K562 (cell line): Measurements from ENCODE around the gene NDST3. TPM values are rescaled to one million over a fixed set of nuclear protein-coding genes. Genes with fewer than 3 reads are reported as not detected.
A peak's percentile ranks its signal among the peaks of the same experiment; 100 is the strongest.

Source experiments
- CHD4 ChIP-seq: fragments of 200-600 bp; sonication (generic); IDR thresholded peaks from 3 replicates; pipeline ENCODE4 v1.6.1; 2012; ENCODE audit warnings: low read depth, mild to moderate bottlenecking, mixed read lengths, low read length, inconsistent platforms; ENCODE audit not compliant: insufficient read depth, insufficient replicate concordance, poor library complexity, severe bottlenecking
- E2F8 ChIP-seq: fragments of 450-650 bp; IDR thresholded peaks from 2 replicates; pipeline ENCODE4 v1.7.1; 2018; ENCODE audit warnings: mild to moderate bottlenecking, low read depth; ENCODE audit not compliant: partially characterized antibody
- ELF4 ChIP-seq: fragments of 450-650 bp; formaldehyde crosslinking; IDR thresholded peaks from 2 replicates; pipeline ENCODE4 v1.4.0; 2022; ENCODE audit warnings: missing genetic modification characterization
- HIVEP1 ChIP-seq: fragments of 250-450 bp; sonication (Bioruptor Pico); IDR thresholded peaks from 2 replicates; pipeline ENCODE4 v1.4.0; 2020; ENCODE audit warnings: mild to moderate bottlenecking
- KDM5B ChIP-seq: fragments of 200-600 bp; sonication (generic); IDR thresholded peaks from 2 replicates; pipeline ENCODE4 v1.6.1; 2012; ENCODE audit warnings: low read depth, mild to moderate bottlenecking, moderate library complexity, low read length, control low read depth, inconsistent platforms; ENCODE audit not compliant: insufficient replicate concordance
- L3MBTL2 ChIP-seq: fragments of 450-650 bp; IDR thresholded peaks from 2 replicates; pipeline ENCODE4 v1.6.1; 2016; ENCODE audit warnings: mild to moderate bottlenecking, moderate library complexity
- MYNN ChIP-seq, 2 experiments: sonication (generic); formaldehyde crosslinking in 1 of 2; IDR thresholded peaks; 2 replicates each; pipeline versions ENCODE4 v1.5.0 to v1.6.1; 2016 to 2020; ENCODE audit warnings: antibody characterized with exemption in 1 of 2, missing genetic modification reagents in 1 of 2
- NCOR1 ChIP-seq: fragments of 450-650 bp; IDR thresholded peaks from 2 replicates; pipeline ENCODE4 v1.6.1; 2016; ENCODE audit warnings: mild to moderate bottlenecking, moderate library complexity
- PHF21A ChIP-seq: fragments of 450-650 bp; IDR thresholded peaks from 2 replicates; pipeline ENCODE4 v1.6.1; 2017; ENCODE audit warnings: low read depth, borderline replicate concordance
- SAP30 ChIP-seq: fragments of 200-600 bp; sonication (generic); IDR thresholded peaks from 2 replicates; pipeline ENCODE4 v1.6.1; 2012; ENCODE audit warnings: borderline replicate concordance, low read depth, mild to moderate bottlenecking, moderate library complexity, low read length, control low read depth, inconsistent platforms; ENCODE audit not compliant: insufficient read depth, poor library complexity, severe bottlenecking
- SOX6 ChIP-seq: fragments of 450-650 bp; IDR thresholded peaks from 2 replicates; pipeline ENCODE4 v1.6.1; 2014; ENCODE audit warnings: mild to moderate bottlenecking
- SP1 ChIP-seq: sonication (generic); formaldehyde crosslinking; IDR thresholded peaks from 2 replicates; pipeline ENCODE4 v1.8.1; 2022; ENCODE audit warnings: mild to moderate bottlenecking, missing genetic modification reagents
- SUPT5H ChIP-seq: fragments of 450-650 bp; IDR thresholded peaks from 2 replicates; pipeline ENCODE4 v1.6.1; 2016
- XRCC5 ChIP-seq: fragments of 200-400 bp; formaldehyde crosslinking; IDR thresholded peaks from 2 replicates; pipeline ENCODE4 v1.6.1; 2017; ENCODE audit warnings: low read depth, mild to moderate bottlenecking, low read length
- ZNF212 ChIP-seq: fragments of 450-650 bp; formaldehyde crosslinking; IDR thresholded peaks from 2 replicates; pipeline ENCODE4 v1.4.0; 2020; ENCODE audit warnings: mild to moderate bottlenecking
- polyA plus RNA-seq, 8 experiments: library from polyadenylated mRNA; depleted of rRNA in 4 of 8; stranded (reverse) in 5 of 8; unstranded in 3 of 8; fragments of >200 nt; fragmentation: Nextera tagmentation in 2 of 8; fragmentation: Illumina TruSeq in 1 of 8; extraction: Ambion mirVana in 2 of 8; extraction: Trizol in 1 of 8; gene quantifications; 2 replicates each; pipeline versions ENCODE4 v1.2.1 to v1.2.3, GENCODE V29; 2011 to 2014; ENCODE audit warnings: inconsistent platforms in 1 of 8, missing spikeins in 1 of 8
- total RNA-seq, 7 experiments: library from RNA; depleted of rRNA in 6 of 7; stranded (reverse); fragments of >200 nt in 6 of 7; fragmentation: Illumina TruSeq in 2 of 7; extraction: Trizol in 2 of 7; gene quantifications; 2 replicates each; pipeline versions ENCODE4 v1.2.1 to v1.2.3, GENCODE V29; 2011 to 2021; ENCODE audit warnings: low replicate concordance in 1 of 7
- TF ChIP-seq, protein P1 (sequence below): fragments of 250-450 bp; sonication (Bioruptor Pico); IDR thresholded peaks from 2 replicates; pipeline ENCODE4 v1.5.0; 2020; ENCODE audit warnings: mild to moderate bottlenecking, borderline replicate concordance
- TF ChIP-seq, protein P2 (sequence below): IDR thresholded peaks from 2 replicates; pipeline ENCODE4 v1.6.1; 2011; ENCODE audit not compliant: insufficient read length; ENCODE audit errors: extremely low read depth
- TF ChIP-seq, protein P3 (sequence below): IDR thresholded peaks from 2 replicates; pipeline ENCODE4 v1.6.1; 2016; ENCODE audit warnings: missing genetic modification characterization, missing compliant biosample characterization
- TF ChIP-seq, protein P4 (sequence below): sonication (generic); formaldehyde crosslinking; IDR thresholded peaks from 2 replicates; pipeline ENCODE4 v1.8.0; 2022; ENCODE audit warnings: mild to moderate bottlenecking, low read depth, missing genetic modification reagents

Gene NDST3
- total and polyA plus RNA-seq, 9 of the 15 experiments (the other 6 are each of a cell fraction or from before 2014, with no cell fraction given), result not detected

DNA sequence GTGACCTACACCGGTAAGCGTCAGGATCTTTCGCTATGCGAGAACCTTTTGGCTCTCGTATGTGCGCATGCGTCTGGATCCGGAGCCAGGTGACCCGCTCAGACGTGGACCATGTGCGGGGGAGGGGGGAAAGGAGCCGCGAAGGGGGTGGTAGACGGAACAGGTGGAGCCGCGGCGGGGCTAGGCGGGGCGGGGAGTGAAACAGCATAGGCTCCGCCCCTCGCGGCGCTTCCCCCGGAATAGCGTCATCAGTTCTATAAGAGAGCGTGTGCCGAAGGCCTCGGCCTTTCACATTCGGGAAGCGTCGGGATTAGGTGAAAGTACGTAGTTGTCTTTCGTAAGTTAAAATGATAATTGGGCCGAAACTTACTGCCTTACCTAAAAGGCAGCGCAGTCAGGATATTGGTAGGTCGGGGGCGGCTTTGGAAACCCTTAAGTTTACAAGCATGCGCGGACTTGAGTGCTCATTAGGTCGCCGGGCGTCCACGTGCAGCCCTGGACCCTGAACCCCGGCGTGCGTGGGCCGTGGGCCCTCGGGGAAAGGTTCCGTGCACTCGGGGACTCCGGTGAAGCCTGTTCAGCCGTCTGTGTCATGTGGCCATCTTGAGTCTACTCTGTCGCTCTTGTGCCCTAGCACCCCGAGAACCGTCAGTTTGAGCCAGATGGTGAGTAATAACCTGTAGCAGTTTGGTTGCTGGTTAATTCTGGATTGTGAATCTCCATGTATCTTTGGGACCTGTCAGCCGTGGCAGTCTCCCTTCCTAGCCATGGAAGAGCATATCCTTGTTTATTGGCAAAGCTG, 244.4 kb downstream of the NDST3 start (continued):
- TF ChIP-seq, protein P1, sequence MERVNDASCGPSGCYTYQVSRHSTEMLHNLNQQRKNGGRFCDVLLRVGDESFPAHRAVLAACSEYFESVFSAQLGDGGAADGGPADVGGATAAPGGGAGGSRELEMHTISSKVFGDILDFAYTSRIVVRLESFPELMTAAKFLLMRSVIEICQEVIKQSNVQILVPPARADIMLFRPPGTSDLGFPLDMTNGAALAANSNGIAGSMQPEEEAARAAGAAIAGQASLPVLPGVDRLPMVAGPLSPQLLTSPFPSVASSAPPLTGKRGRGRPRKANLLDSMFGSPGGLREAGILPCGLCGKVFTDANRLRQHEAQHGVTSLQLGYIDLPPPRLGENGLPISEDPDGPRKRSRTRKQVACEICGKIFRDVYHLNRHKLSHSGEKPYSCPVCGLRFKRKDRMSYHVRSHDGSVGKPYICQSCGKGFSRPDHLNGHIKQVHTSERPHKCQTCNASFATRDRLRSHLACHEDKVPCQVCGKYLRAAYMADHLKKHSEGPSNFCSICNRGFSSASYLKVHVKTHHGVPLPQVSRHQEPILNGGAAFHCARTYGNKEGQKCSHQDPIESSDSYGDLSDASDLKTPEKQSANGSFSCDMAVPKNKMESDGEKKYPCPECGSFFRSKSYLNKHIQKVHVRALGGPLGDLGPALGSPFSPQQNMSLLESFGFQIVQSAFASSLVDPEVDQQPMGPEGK (CRISPR knock-in tag), result 0 out of 2 replicates have a peak, but pooled peaks have one; percentile 35
- TF ChIP-seq SUPT5H, result peak; percentile 99
- TF ChIP-seq ELF4, result no peak
- peak; percentile 94 for TF ChIP-seq SAP30
- peak; percentile 34 for TF ChIP-seq SOX6
- TF ChIP-seq, protein P2, sequence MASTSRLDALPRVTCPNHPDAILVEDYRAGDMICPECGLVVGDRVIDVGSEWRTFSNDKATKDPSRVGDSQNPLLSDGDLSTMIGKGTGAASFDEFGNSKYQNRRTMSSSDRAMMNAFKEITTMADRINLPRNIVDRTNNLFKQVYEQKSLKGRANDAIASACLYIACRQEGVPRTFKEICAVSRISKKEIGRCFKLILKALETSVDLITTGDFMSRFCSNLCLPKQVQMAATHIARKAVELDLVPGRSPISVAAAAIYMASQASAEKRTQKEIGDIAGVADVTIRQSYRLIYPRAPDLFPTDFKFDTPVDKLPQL, result peak; percentile 68
- peak; percentile 96 for TF ChIP-seq KDM5B
- peak; percentile 87 for TF ChIP-seq SP1 (CRISPR knock-in tag)
- no peak for TF ChIP-seq ZNF212
- TF ChIP-seq, protein P3, sequence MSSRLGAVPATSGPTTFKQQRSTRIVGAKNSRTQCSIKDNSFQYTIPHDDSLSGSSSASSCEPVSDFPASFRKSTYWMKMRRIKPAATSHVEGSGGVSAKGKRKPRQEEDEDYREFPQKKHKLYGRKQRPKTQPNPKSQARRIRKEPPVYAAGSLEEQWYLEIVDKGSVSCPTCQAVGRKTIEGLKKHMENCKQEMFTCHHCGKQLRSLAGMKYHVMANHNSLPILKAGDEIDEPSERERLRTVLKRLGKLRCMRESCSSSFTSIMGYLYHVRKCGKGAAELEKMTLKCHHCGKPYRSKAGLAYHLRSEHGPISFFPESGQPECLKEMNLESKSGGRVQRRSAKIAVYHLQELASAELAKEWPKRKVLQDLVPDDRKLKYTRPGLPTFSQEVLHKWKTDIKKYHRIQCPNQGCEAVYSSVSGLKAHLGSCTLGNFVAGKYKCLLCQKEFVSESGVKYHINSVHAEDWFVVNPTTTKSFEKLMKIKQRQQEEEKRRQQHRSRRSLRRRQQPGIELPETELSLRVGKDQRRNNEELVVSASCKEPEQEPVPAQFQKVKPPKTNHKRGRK (tag), result no peak
- TF ChIP-seq CHD4, result no peak
- no peak for TF ChIP-seq MYNN (IDR thresholded peaks at IDR 0.05)
- no peak for TF ChIP-seq MYNN (CRISPR knock-in tag; IDR thresholded peaks at IDR 0.05)
- no peak for TF ChIP-seq PHF21A
- no peak for TF ChIP-seq XRCC5
- TF ChIP-seq, protein P4, sequence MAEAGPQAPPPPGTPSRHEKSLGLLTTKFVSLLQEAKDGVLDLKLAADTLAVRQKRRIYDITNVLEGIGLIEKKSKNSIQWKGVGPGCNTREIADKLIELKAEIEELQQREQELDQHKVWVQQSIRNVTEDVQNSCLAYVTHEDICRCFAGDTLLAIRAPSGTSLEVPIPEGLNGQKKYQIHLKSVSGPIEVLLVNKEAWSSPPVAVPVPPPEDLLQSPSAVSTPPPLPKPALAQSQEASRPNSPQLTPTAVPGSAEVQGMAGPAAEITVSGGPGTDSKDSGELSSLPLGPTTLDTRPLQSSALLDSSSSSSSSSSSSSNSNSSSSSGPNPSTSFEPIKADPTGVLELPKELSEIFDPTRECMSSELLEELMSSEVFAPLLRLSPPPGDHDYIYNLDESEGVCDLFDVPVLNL (CRISPR knock-in tag), result no peak
- TF ChIP-seq L3MBTL2, result peak; percentile 94
- peak; percentile 36 for TF ChIP-seq E2F8
- peak; percentile 37 for TF ChIP-seq NCOR1
- no peak for TF ChIP-seq HIVEP1 (CRISPR knock-in tag)
